GM18498 (cell line): Measurements from ENCODE around the gene GABRG1.

Experiments
- ATAC-seq: cut with Tn5 transposase; IDR thresholded peaks from one replicate; pipeline ENCODE4 v1.9.1; 2021; ENCODE audit warnings: mild to moderate bottlenecking, moderate library complexity; ENCODE audit not compliant: unreplicated experiment

The GABRG1 gene

DNA sequence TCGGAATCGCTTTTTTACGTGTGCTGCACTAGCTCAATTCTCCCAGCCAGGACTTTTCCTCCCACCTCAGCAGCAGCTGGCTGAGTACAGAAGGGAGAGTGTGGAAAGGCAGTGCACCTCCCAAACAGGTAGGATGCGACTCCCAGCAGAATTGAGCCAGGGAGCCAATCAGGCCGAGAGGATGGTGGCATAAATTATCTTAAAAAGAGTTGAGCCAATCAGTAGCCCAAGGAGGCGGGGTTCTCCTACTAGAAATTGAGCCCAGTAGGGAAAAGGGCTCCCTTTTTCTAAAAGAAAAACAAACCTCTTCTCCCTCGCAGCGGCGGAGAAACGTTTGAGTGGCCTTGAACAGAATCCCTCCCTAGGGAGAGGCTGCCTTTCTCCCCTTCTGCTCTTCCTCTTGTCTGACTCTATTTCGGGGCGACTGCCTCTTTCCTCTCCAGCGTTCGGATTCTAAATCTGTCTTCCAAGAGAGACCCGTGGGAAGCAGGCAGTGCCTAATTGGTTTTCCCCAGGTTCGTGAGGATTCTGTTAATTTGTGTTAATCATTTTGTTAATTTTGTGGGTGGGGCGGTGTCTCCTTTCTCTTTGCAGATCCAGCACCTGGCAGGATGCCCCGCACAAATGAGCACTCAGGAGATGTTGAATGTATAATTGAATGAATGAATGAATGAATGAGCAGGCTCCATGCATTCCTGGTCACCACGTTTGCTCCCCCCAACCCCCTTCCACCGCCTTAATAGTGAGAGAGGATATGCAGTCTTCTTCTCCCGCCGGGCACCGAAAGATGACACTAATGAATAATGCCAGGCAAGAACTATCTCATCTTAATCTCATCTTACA, at the start of gene GABRG1:
GABRG1 (minus strand) TSS at position 142 of the 843 bp plus-strand sequence; CDS start at position 1, 141 bp downstream.
- ATAC-seq = no peak

DNA sequence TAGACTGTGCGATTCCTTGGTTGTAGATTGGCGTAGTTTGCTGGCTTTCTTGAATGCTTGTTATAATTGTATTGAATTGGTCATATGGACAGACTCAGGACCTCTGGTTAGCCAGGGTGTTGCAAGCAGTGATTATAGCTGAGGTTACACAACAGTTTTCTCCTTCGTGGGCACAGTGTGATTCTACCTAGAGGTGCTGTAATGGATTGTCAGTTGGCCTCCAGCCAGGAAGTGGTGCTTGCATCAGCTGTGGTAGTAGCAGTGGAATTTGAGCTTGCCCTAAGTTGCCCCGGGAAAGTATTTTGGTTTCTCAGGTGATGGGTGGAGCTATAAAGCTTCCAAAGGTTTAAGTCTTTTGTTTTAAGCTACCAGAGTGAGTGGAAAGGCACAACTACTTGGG, 23.1 kb upstream of the GABRG1 start:
- no peak for ATAC-seq

DNA sequence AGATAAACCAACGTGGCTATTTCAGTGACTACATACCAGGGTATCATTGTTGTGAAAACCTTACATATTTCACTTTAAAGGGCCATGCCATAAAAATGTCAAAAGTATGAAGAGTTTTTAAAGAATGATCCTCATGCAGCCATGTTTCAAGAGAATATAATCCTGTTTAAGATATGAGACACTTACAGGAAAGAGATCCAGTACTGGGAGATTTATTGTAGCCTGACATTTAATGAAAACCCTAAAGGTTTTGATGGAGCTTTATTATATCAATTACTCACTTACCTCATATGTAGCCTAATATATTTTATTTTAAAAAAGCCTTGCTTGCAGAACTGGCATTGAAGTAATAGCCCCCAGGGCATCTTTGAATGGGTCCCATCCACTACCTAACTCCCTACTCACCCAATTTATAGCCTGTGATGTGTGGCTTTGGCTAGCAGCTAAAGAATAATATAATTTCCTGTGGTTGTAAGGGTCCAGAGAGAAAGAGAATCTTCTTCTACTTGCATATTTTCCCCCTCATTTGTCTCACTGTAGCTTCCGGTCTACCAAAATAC, 7.7 kb upstream of the GABRG1 start:
- no peak for ATAC-seq

DNA sequence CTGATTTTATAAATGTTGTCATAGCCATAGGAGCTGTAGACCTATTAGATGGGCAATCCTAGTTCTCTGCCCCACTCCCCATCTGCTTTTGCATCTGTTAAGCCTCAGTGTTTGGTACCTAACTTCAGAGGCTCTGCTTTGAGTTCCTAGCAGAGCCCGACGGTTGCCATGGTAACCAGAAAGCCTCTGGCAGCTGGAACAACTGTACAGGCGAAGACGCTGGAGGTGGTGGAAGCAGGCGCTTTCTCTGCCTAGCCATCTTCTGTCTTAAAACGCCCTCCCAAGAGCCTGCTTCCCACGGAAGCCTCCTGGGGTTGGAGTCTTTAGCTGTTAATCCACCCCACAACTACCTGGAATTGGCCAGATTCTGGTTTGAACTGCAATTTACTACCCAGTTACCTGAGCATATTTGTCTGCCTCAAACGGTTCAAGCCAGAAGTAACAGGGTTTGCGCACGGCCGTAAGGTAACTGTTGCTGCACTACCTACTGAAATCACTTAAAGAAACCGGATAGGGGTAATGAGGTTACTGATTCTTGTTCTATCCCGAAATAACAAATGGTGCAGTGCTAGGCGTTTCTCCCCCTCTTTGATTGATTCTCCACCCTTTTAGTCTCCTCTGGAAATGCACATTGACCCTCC, 1.0 kb upstream of the GABRG1 start:
- ATAC-seq = no peak

DNA sequence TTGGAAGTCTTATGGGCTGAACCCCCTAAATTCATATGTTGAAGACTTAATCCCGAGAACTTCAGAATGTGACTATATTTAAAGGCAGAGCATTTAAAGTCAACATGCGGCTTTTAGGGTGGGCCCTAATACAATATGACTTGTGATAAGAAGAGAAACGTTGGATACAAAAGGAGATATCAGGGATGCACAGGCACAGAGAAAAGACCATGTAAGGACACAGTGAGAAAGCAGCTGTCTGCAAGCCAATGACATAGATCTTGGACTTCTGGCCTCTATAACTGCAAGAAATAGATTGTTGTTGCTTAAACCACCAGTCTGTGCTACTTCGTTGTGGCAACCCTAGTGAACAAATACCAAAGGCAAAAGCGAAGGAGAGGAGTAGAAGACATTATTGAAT, 42.2 kb downstream of the GABRG1 start:
- no peak for ATAC-seq

DNA sequence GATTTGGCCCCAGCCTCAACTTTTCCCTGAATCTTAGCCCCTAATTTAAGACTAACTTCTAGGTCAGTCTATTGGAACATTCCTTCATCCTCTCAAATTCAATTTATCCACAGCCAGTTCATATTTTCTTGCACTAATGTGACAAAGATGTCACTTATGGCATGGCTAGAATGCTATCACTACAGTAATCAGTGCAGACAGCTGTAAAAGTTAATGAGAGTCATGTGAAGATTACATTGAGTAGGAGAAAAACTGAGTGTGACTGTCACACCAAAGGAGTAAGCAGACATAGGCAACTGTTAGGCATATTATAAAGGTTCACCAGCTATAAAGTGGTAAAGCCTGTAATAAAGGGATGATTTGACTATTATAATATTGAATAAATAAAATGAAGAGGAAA, 42.6 kb downstream of the GABRG1 start:
- no peak for ATAC-seq

DNA sequence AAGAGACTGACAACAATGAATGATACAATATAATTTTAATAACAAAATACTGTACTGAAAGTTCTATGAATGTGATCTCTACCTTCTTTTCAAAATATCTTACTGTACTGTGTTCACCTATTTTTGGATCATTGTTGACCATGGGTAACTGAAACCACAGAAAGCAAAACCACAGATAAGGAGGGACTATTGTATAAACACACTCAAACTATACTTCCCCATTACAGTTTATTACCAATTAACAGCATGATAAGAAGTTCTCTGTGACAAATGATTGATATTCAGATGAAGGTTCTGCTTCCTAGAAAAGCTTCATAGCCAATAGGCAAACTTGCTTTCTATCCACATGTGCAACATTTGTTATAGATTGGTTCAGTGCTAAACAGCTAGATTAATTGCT, 50.1 kb downstream of the GABRG1 start:
- ATAC-seq = peak; percentile 64

DNA sequence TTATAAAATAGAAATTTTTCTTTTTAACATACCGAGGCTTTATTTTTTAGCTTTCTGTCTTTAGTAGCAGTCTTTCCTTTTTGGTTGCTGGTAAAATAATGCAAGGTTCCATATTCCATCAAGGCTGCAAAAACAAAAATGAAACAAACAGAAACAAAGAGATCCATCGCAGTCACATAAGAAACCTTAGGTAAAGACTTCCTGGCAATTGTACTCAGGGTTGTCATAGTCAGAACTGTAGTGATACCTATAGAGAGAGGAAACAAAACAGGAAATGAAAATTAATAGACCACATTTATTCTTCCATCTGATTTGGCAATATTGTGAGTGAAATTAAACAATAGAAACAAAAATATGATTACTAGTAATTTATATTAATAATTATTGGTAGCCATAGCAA, 72.5 kb downstream of the GABRG1 start:
- no peak for ATAC-seq

DNA sequence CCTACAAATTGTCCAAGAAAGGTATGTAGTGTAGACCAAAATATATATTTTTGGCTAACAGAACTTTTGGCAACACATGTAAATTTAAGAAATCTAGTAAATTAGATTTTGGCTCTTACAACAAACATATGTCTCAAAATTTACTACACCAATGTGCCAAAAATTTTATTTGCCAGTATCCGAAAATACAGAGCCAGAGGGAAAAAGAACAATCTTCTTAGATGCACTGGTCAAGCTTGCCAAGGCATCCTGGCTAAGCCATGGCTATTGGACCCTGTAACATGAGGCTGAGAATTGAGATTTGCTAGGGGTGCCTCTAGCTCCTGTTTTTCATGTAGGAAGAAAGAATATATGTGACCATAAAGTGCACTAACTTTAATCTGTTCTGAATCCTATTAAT, 91.8 kb downstream of the GABRG1 start:
- no peak for ATAC-seq

DNA sequence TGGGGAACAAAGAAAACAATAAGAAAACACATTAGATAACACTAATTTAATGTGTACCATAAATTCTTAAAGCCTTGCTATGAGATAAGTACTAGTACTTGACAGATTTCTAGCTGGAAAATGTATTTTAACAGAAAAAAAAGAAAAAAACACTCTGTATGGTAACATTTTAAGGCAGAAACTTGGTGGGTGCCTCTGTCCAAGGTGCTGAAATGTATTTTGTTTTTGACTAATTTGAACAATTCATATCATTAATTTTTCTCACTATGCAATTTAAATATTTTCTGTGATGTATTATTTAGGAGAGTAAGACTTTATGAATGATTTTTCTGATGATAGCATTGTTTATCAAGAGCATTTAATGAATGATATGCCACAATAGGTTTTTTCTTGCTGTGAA, 107.5 kb downstream of the GABRG1 start:
- no peak for ATAC-seq

DNA sequence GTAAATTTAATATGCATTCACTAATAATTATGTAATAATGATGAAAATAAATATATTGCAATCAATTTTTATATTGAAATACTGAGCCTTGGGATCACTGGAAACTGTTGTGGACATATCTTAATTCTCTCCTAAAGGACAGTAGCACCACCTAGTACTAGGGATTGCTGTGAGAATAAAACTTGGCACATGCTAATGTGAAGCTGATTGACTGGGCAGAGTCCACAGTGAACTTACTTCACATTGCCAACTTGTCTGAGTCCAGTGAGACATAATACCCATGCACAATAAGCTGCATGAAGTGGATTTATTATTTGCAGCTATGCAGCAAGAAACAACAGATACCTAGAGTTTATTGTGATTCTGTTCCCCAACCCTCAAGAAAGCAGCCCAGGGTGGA, 131.1 kb downstream of the GABRG1 start:
- ATAC-seq = no peak

DNA sequence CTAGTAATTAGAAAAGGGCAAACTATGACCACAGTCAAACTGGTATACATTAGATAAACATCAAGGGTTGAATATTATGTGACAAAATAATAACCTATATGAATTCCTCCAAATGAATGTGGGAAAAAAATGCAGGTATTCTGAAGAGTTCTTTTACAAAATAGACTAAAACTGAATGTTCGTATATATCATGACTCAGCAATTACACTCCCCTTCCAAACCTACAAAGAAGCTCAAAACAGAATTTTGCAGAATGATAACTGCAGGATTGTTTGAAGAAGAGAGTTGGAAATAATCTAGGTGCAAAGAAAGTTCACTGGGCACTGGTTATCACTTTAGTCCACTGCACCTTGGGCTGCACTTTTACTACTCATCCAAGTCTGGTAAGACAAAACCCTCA, 134.1 kb downstream of the GABRG1 start:
- ATAC-seq = no peak

DNA sequence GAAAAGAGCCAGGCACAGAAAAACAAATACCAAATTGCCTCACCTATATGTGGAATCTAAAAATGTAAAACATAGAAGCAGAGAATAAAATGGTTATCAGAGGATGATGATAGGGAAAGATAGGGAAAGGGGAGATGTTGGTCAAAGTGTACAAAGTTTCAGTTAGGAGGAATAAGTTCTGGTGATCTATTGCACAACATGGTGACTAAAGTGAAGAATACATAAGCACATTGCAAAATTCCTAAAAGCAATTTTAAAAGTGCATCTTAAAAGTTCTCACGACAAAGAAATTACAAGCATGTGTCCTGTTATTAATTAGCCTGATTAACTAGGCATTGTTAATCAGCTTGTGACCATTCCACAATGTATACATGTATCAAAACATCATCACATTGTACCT, 136.0 kb downstream of the GABRG1 start:
- no peak for ATAC-seq
